GM23338 (cell line): Measurements from ENCODE around the gene DTNBP1. TPM values are rescaled to one million over a fixed set of nuclear protein-coding genes. Genes with fewer than 3 reads are reported as not detected.

Experiments used
- ATAC-seq: fragments of 200-7000 bp; cut with Tn5 transposase; 3 replicates; pipeline ENCODE4 v1.9.1; 2020
- DNase-seq: peaks from one replicate; pipeline ENCODE4 v3.0.0-alpha.2; 2015; ENCODE audit warnings: low spot score
- H2AFZ ChIP-seq: fragments of 200-600 bp; sonication (generic); 2 replicates; pipeline ENCODE4 v1.8.0; 2016; ENCODE audit warnings: antibody characterized with exemption, mild to moderate bottlenecking, moderate library complexity
- H3F3A ChIP-seq: fragments of 200-600 bp; sonication (generic); replicated peaks from 2 replicates; pipeline ENCODE4 v1.8.0; 2017; ENCODE audit warnings: antibody characterized with exemption, mixed run types, low read depth
- H3K27ac ChIP-seq: fragments of 200-600 bp; sonication (generic); 2 replicates; pipeline ENCODE4 v1.6.1; 2016; ENCODE audit warnings: low read depth
- H3K27me3 ChIP-seq: fragments of 200-600 bp; sonication (generic); 2 replicates; pipeline ENCODE4 v1.8.0; 2016; ENCODE audit warnings: mild to moderate bottlenecking, mixed run types, moderate library complexity; ENCODE audit not compliant: insufficient read depth
- H3K36me3 ChIP-seq: fragments of 200-600 bp; sonication (generic); 2 replicates; pipeline ENCODE4 v1.8.0; 2016; ENCODE audit warnings: mild to moderate bottlenecking; ENCODE audit not compliant: insufficient read depth
- H3K4me1 ChIP-seq: fragments of 200-600 bp; sonication (generic); 2 replicates; pipeline ENCODE4 v1.8.0; 2016; ENCODE audit warnings: mild to moderate bottlenecking, moderate library complexity; ENCODE audit not compliant: insufficient read depth
- H3K4me2 ChIP-seq: fragments of 200-600 bp; sonication (generic); 2 replicates; pipeline ENCODE4 v1.7.1; 2017; ENCODE audit warnings: mixed run types
- H3K4me3 ChIP-seq: fragments of 200-600 bp; sonication (generic); 2 replicates; pipeline ENCODE4 v1.6.1; 2016; ENCODE audit warnings: mixed run types
- H3K79me2 ChIP-seq: fragments of 200-600 bp; sonication (generic); replicated peaks from 2 replicates; pipeline ENCODE4 v1.8.0; 2017; ENCODE audit warnings: mild to moderate bottlenecking; ENCODE audit not compliant: insufficient read depth
- H3K9me2 ChIP-seq: fragments of 200-600 bp; sonication (generic); 2 replicates; pipeline ENCODE4 v1.8.0; 2017; ENCODE audit not compliant: insufficient read depth
- H4K20me1 ChIP-seq: fragments of 200-600 bp; sonication (generic); replicated peaks from 2 replicates; pipeline ENCODE4 v1.8.0; 2017; ENCODE audit warnings: mild to moderate bottlenecking; ENCODE audit not compliant: insufficient read depth
- H3K27ac Mint-ChIP-seq: 2 replicates; pipeline ENCODE4 v1.8.0; 2020; ENCODE audit warnings: inconsistent platforms, mild to moderate bottlenecking, moderate library complexity, mixed read lengths
- H3K27me3 Mint-ChIP-seq: 3 replicates; pipeline ENCODE4 v1.8.0; 2022; ENCODE audit warnings: low read depth, mild to moderate bottlenecking, moderate library complexity, mixed read lengths, inconsistent platforms; ENCODE audit not compliant: insufficient read depth, poor library complexity
- H3K36me3 Mint-ChIP-seq: 3 replicates; pipeline ENCODE4 v1.8.0; 2021; ENCODE audit warnings: low read depth, mild to moderate bottlenecking, inconsistent platforms, moderate library complexity, mixed read lengths
- H3K4me1 Mint-ChIP-seq: 3 replicates; pipeline ENCODE4 v1.8.0; 2020; ENCODE audit warnings: mild to moderate bottlenecking, inconsistent platforms, mixed read lengths
- H3K4me3 Mint-ChIP-seq: 3 replicates; pipeline ENCODE4 v1.8.0; 2021; ENCODE audit warnings: moderate library complexity, mild to moderate bottlenecking, inconsistent platforms, mixed read lengths
- H3K9me3 Mint-ChIP-seq: 3 replicates; pipeline ENCODE4 v1.8.0; 2020; ENCODE audit warnings: moderate library complexity, mild to moderate bottlenecking, inconsistent platforms, mixed read lengths
- CREB1 ChIP-seq: fragments of 250-450 bp; sonication (Bioruptor Pico); IDR thresholded peaks from 2 replicates; pipeline ENCODE4 v1.5.0; 2020; ENCODE audit warnings: low read depth, mild to moderate bottlenecking, moderate library complexity
- EZH2 ChIP-seq: fragments of 200-600 bp; sonication (generic); IDR thresholded peaks from one replicate; pipeline ENCODE4 v1.8.0; 2017; ENCODE audit warnings: antibody characterized with exemption, mild to moderate bottlenecking, low read depth; ENCODE audit not compliant: unreplicated experiment
- EZH2phosphoT487 ChIP-seq: fragments of 200-600 bp; sonication (generic); IDR thresholded peaks from one replicate; pipeline ENCODE4 v1.8.1; 2018; ENCODE audit warnings: antibody characterized with exemption; ENCODE audit not compliant: unreplicated experiment
- JUNB ChIP-seq: IDR thresholded peaks from one replicate; pipeline ENCODE4 v1.6.1; 2016; ENCODE audit warnings: antibody characterized with exemption; ENCODE audit not compliant: unreplicated experiment
- NANOG ChIP-seq: IDR thresholded peaks from 2 replicates; pipeline ENCODE4 v1.6.1; 2016; ENCODE audit warnings: antibody characterized with exemption, borderline replicate concordance
- POLR2AphosphoS5 ChIP-seq: IDR thresholded peaks from 2 replicates; pipeline ENCODE4 v1.6.1; 2016; ENCODE audit warnings: antibody characterized with exemption, low read depth
- STAT1 ChIP-seq: IDR thresholded peaks from one replicate; pipeline ENCODE4 v1.6.1; 2016; ENCODE audit warnings: antibody characterized with exemption; ENCODE audit not compliant: unreplicated experiment
- ZNF114 ChIP-seq: fragments of 250-450 bp; sonication (Bioruptor Pico); IDR thresholded peaks from 2 replicates; pipeline ENCODE4 v1.5.0; 2020; ENCODE audit warnings: mild to moderate bottlenecking, moderate library complexity
- ZNF331 ChIP-seq: fragments of 250-450 bp; sonication (Bioruptor Pico); IDR thresholded peaks from 2 replicates; pipeline ENCODE4 v1.5.0; 2020; ENCODE audit warnings: low read depth, mild to moderate bottlenecking, moderate library complexity
- polyA plus RNA-seq: library from polyadenylated mRNA; unstranded; fragments of >200 nt; fragmentation: Nextera tagmentation; extraction: Ambion mirVana; gene quantifications from 2 replicates; pipeline ENCODE4 v1.2.1, GENCODE V29; 2016
- total RNA-seq: library from RNA; depleted of rRNA; stranded (reverse); fragments of >200 nt; shearing (Covaris generic); gene quantifications from 2 replicates; pipeline ENCODE4 v1.2.3, GENCODE V29; 2014
- TF ChIP-seq, protein P1 (sequence below), 2 experiments: fragments of 200-600 bp in 1 of 2; sonication (generic) in 1 of 2; conservative IDR thresholded peaks; 2 replicates each; pipeline versions ENCODE4 v1.5.1 to v1.6.1; 2016 to 2017; ENCODE audit warnings: antibody characterized with exemption in 2 of 2, low read depth in 2 of 2, mild to moderate bottlenecking in 2 of 2, moderate library complexity in 1 of 2
- TF ChIP-seq, protein P2 (sequence below): IDR thresholded peaks from one replicate; pipeline ENCODE4 v1.6.1; 2018; ENCODE audit warnings: antibody characterized with exemption; ENCODE audit not compliant: unreplicated experiment
- TF ChIP-seq, protein P3 (sequence below): IDR thresholded peaks from 2 replicates; pipeline ENCODE4 v1.6.1; 2016; ENCODE audit warnings: antibody characterized with exemption
- TF ChIP-seq, protein P4 (sequence below): fragments of 250-450 bp; sonication (Bioruptor Pico); IDR thresholded peaks from 2 replicates; pipeline ENCODE4 v1.5.0; 2020; ENCODE audit warnings: mild to moderate bottlenecking, moderate library complexity

Gene DTNBP1
- total and polyA plus RNA-seq, 2 experiments from 2014 or later, result 12.1 to 20.1 TPM

DNA sequence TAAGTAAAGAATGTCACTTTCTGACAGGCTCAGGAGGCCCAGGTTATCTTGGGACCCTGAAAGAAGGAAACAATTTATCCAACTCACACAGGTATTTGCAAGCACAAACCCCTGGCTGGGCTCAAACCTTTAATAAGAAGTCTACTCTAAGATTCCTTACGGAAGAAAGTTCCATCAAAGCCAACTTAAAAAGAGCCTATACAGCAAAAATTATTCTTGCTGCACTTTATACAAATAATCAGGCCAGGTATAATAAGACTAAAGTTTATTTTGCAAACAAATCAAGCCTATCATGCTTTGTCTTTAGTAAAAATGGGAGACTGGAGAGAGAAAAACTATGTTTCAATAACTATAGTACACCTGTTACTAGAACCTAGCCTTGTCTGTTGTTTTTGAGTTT, 102.1 kb downstream of the DTNBP1 start:
- Histone ChIP-seq H3K9me2 (no peaks in the 10 kb centered on the region), H3K27ac (no peak overlapping the region)
- no peak for ATAC-seq

More for the DNA sequence above, 102.1 kb downstream of the DTNBP1 start:
- no peak overlapping the region for H3K27ac Mint-ChIP-seq
- TF ChIP-seq CREB1 (CRISPR knock-in tag) (no peak), NANOG (no peak), EZH2phosphoT487 (no peak), POLR2AphosphoS5 (no peak), STAT1 (no peak), ZNF114 (no peak), ZNF331 (no peak), JUNB (no peak), EZH2 (no peak)
- TF ChIP-seq, protein P1, sequence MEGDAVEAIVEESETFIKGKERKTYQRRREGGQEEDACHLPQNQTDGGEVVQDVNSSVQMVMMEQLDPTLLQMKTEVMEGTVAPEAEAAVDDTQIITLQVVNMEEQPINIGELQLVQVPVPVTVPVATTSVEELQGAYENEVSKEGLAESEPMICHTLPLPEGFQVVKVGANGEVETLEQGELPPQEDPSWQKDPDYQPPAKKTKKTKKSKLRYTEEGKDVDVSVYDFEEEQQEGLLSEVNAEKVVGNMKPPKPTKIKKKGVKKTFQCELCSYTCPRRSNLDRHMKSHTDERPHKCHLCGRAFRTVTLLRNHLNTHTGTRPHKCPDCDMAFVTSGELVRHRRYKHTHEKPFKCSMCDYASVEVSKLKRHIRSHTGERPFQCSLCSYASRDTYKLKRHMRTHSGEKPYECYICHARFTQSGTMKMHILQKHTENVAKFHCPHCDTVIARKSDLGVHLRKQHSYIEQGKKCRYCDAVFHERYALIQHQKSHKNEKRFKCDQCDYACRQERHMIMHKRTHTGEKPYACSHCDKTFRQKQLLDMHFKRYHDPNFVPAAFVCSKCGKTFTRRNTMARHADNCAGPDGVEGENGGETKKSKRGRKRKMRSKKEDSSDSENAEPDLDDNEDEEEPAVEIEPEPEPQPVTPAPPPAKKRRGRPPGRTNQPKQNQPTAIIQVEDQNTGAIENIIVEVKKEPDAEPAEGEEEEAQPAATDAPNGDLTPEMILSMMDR (conservative IDR thresholded peaks at IDR 0.05; ENCODE audit: low read depth in 2 of 2), result no peak
- TF ChIP-seq, protein P2, sequence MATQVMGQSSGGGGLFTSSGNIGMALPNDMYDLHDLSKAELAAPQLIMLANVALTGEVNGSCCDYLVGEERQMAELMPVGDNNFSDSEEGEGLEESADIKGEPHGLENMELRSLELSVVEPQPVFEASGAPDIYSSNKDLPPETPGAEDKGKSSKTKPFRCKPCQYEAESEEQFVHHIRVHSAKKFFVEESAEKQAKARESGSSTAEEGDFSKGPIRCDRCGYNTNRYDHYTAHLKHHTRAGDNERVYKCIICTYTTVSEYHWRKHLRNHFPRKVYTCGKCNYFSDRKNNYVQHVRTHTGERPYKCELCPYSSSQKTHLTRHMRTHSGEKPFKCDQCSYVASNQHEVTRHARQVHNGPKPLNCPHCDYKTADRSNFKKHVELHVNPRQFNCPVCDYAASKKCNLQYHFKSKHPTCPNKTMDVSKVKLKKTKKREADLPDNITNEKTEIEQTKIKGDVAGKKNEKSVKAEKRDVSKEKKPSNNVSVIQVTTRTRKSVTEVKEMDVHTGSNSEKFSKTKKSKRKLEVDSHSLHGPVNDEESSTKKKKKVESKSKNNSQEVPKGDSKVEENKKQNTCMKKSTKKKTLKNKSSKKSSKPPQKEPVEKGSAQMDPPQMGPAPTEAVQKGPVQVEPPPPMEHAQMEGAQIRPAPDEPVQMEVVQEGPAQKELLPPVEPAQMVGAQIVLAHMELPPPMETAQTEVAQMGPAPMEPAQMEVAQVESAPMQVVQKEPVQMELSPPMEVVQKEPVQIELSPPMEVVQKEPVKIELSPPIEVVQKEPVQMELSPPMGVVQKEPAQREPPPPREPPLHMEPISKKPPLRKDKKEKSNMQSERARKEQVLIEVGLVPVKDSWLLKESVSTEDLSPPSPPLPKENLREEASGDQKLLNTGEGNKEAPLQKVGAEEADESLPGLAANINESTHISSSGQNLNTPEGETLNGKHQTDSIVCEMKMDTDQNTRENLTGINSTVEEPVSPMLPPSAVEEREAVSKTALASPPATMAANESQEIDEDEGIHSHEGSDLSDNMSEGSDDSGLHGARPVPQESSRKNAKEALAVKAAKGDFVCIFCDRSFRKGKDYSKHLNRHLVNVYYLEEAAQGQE, result no peak
- TF ChIP-seq, protein P3, sequence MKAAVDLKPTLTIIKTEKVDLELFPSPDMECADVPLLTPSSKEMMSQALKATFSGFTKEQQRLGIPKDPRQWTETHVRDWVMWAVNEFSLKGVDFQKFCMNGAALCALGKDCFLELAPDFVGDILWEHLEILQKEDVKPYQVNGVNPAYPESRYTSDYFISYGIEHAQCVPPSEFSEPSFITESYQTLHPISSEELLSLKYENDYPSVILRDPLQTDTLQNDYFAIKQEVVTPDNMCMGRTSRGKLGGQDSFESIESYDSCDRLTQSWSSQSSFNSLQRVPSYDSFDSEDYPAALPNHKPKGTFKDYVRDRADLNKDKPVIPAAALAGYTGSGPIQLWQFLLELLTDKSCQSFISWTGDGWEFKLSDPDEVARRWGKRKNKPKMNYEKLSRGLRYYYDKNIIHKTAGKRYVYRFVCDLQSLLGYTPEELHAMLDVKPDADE, result no peak
- TF ChIP-seq, protein P4, sequence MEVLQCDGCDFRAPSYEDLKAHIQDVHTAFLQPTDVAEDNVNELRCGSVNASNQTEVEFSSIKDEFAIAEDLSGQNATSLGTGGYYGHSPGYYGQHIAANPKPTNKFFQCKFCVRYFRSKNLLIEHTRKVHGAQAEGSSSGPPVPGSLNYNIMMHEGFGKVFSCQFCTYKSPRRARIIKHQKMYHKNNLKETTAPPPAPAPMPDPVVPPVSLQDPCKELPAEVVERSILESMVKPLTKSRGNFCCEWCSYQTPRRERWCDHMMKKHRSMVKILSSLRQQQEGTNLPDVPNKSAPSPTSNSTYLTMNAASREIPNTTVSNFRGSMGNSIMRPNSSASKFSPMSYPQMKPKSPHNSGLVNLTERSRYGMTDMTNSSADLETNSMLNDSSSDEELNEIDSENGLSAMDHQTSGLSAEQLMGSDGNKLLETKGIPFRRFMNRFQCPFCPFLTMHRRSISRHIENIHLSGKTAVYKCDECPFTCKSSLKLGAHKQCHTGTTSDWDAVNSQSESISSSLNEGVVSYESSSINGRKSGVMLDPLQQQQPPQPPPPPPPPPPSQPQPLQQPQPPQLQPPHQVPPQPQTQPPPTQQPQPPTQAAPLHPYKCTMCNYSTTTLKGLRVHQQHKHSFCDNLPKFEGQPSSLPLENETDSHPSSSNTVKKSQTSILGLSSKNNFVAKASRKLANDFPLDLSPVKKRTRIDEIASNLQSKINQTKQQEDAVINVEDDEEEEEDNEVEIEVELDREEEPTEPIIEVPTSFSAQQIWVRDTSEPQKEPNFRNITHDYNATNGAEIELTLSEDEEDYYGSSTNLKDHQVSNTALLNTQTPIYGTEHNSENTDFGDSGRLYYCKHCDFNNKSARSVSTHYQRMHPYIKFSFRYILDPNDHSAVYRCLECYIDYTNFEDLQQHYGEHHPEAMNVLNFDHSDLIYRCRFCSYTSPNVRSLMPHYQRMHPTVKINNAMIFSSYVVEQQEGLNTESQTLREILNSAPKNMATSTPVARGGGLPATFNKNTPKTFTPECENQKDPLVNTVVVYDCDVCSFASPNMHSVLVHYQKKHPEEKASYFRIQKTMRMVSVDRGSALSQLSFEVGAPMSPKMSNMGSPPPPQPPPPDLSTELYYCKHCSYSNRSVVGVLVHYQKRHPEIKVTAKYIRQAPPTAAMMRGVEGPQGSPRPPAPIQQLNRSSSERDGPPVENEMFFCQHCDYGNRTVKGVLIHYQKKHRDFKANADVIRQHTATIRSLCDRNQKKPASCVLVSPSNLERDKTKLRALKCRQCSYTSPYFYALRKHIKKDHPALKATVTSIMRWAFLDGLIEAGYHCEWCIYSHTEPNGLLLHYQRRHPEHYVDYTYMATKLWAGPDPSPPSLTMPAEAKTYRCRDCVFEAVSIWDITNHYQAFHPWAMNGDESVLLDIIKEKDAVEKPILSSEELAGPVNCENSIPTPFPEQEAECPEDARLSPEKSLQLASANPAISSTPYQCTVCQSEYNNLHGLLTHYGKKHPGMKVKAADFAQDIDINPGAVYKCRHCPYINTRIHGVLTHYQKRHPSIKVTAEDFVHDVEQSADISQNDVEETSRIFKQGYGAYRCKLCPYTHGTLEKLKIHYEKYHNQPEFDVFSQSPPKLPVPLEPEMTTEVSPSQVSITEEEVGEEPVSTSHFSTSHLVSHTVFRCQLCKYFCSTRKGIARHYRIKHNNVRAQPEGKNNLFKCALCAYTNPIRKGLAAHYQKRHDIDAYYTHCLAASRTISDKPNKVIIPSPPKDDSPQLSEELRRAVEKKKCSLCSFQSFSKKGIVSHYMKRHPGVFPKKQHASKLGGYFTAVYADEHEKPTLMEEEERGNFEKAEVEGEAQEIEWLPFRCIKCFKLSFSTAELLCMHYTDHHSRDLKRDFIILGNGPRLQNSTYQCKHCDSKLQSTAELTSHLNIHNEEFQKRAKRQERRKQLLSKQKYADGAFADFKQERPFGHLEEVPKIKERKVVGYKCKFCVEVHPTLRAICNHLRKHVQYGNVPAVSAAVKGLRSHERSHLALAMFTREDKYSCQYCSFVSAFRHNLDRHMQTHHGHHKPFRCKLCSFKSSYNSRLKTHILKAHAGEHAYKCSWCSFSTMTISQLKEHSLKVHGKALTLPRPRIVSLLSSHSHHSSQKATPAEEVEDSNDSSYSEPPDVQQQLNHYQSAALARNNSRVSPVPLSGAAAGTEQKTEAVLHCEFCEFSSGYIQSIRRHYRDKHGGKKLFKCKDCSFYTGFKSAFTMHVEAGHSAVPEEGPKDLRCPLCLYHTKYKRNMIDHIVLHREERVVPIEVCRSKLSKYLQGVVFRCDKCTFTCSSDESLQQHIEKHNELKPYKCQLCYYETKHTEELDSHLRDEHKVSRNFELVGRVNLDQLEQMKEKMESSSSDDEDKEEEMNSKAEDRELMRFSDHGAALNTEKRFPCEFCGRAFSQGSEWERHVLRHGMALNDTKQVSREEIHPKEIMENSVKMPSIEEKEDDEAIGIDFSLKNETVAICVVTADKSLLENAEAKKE (CRISPR knock-in tag), result no peak
- H3K9me3 Mint-ChIP-seq, result no peaks in the 10 kb centered on the region
- no peaks in the 10 kb centered on the region for H3K79me2 ChIP-seq
- no peaks in the 10 kb centered on the region for H3K36me3 Mint-ChIP-seq
- H3K4me3 Mint-ChIP-seq, result no peak overlapping the region
- H3K4me2 ChIP-seq, result no peak overlapping the region
- H2AFZ ChIP-seq, result no peak overlapping the region
- no peaks in the 10 kb centered on the region for H3K36me3 ChIP-seq
- no peaks in the 10 kb centered on the region for H4K20me1 ChIP-seq
- H3K4me3 ChIP-seq, result no peak overlapping the region
- H3F3A ChIP-seq, result no peaks in the 10 kb centered on the region
- peaks cover 6% of the 10 kb centered on the region; the same call in 1 of the 2 replicates for H3K4me1 ChIP-seq
- H3K27me3 Mint-ChIP-seq, result no peaks in the 10 kb centered on the region
- no peak for DNase-seq
- peaks cover 5% of the 10 kb centered on the region for H3K4me1 Mint-ChIP-seq
- H3K27me3 ChIP-seq, result no peaks in the 10 kb centered on the region
